ENCODE data around the gene HS1BP3.

The HS1BP3 gene

DNA sequence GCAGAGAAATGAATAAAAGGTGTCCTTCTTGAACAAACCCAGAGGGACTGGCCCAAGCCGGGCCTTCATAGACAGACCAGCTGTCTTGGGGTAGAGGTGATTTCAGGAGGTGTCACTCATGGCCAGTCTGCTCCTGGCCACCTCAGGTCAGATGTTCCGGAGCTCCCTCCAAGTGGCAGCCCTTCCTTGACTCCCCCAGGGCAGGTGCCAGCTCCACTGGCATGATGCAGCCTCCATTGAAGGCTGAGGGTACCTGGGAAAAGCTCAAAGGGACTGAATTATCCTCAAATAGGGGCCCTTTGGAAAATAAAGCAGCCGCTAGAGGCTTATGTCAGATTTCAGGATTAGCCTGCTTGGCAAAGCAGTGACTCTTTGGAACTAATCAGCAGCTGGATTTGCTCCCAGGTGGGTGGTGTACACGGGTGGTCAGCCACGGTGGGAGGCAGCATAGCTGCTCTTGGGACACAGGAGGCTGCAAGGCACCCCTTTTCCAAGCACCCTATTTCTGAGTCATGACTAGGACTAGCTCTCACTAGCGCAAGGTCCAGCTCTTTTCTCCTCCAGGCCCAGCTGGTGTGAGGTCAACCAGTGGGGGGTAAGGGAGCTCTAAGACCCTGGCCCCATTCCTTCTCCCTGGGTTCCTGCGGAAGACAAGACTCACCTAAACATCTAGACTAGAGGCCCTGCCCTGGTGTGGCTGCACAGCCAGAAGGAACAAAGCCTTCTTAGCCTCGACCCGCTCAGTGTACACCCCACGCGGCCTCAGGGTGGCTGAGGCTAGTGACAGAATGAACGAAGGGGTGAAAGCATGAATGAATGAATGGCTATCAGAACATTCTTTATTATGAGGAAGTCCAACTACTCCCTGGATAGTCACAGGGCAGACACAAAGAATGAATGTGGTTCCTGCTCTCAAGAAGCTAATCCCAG is 29.3 kb downstream of the HS1BP3 start:
- FAIRE-seq (no peak), DNase-seq (ENCODE audit: extremely low spot score, insufficient read length, low read depth) (no peak)

DNA sequence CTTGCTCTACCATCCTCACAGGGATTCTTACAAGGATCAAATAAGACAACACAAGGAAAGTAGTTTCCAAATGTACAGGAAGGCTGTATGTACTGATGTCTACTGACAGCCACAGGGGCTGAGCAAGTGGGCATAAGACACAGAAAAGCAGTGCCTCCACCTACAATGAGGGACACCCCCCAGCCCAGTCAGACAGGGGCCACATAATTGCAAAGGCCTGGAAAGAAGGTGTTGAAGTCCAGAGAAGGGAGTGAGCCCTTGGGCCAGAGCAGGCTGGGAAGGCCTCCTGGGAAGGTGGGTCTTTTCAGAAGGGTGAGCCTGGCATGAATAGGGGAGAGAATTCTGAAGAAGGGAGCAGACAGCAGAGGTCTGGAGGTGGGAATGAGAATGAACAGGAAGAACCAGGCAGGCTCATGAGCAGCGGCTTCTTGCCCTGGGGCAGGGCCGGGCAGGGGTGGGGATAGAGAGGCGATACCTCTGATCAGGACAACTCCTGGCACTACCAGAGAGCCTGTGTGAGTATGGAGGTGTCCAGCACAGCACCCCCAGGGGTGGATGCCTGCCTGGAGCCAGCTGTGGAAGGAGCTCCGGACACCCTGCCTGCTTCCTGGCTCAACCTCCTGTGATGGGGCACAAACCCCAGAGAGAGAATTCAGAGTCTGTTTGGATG is 30.1 kb downstream of the HS1BP3 start:
- FAIRE-seq: no peak
- DNase-seq (ENCODE audit: extremely low spot score, insufficient read length, low read depth): no peak

DNA sequence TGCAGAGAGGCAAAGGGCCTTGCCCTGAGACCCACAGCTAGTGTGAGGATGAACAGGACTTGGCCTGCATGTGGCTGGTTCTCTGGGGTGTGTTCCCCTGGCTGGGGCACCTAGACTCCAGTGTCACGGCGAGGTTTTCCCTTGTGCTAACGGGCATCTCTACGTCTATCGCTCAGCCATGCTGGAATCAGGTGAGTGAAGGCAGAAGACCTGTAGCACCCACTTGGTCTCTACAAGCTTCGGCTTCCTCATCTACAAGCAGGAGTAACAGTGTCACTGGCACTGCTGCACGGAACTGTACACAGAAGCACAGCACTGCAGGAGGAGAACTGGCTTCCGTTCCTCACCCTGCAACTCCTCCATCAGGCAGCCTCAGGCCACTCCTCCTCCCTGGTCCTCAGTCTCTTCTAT is 30.6 kb downstream of the HS1BP3 start:
- DNase-seq (ENCODE audit: extremely low spot score, insufficient read length, low read depth) (no peak), FAIRE-seq (no peak)

DNA sequence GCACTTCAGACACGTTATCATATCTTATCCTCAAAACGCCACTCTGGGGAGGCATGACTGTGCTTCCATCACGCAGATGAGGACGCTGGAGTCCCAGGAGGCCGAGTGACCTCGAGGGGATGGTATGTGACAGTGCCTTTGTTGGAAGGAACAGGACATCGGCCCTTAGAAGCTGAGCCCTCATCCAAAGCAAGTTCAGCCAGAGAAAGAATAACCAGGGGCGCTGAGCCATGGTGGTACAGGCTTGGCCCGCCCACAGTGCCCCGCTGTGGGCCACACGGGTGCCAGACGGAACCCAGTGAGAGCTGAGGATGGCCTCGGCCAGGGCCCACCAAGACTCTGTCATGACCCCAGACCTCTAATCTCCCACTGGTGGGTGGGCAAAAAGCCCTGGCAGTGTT is 31.3 kb downstream of the HS1BP3 start:
- FAIRE-seq: no peak
- no peak for DNase-seq (ENCODE audit: extremely low spot score, insufficient read length, low read depth)

DNA sequence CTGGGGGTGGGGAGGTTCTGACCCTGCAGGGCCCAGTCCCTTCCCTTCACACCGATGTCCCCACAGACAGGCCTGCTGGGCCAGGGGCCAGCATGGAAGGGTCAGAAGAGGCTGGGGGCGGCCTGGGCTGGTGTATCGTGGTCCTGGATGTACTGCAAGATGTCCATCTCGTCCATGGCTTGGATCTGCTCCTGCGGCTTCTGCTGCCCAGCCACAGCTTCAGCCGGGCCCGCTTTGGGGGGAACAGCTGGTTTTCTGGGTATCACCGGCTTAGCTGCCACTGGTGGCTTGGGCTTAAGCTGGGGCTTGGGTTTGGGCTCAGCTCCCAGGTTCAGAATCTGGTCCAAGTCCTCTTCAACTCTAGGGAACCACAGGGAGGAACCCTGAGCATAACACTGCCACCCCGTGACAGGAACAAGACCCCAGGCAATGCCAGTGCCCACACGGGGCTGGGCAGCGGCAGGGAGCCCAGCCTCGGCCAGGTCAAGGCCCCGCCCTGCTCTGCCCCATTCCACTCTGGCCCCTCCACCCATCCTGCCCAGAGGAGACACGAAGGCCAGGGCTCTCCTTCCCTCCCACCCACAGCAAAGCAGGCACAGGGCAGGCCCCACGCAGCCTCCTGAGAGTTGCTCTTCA is 31.9 kb downstream of the HS1BP3 start:
- no peak for DNase-seq (ENCODE audit: extremely low spot score, insufficient read length, low read depth)
- FAIRE-seq: no peak

DNA sequence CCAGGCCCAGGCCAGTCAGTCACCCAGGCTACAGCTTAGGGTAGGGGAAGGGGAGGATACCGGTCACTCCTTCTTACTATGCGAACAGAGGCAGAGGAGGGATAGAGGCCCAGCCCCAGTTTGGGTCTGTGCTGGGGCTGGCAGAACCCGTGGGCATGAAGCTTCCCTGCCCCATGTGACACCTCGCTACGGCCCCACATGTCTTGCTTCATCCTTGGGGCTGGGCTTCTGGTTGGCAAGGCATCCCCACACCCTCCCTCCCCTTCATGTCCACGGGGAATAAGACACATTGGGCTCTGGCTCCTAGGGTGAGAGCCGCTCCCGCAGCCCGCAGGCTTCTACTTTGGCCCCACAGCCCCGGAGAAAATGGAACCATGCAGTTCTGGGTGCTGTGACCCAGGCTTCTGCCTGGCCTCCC is 32.4 kb downstream of the HS1BP3 start:
- DNase-seq (ENCODE audit: extremely low spot score, insufficient read length, low read depth) (no peak), FAIRE-seq (no peak)

DNA sequence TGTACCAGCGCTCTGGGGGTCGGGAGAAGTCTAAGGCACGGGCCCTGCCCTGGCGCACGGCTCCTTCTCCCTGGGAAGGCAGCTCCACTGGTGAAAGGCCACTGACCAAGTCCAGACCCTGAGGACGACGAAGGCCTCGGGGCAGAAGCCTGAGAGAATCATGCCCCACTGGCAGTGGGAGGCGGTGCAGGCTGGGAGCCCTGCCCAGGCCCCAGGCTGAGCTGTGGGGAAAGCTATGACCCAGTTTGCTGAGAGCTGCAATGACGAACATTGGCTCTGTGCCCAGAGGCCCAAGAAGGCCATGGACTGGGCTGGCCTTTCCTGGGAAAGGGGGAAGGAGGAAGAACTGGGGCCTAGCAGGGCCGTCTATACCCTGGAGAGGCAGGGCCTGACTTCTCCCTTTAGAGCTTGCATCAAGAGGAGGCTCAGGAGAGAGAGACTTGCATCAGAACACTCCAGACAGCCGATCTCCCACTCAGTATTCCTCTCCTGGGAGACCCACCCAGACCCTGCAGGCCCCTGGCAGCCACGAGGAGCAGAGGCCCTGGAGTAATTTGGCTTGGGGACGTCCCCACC is 32.9 kb downstream of the HS1BP3 start:
- FAIRE-seq (no peak), DNase-seq (ENCODE audit: extremely low spot score, insufficient read length, low read depth) (no peak)

DNA sequence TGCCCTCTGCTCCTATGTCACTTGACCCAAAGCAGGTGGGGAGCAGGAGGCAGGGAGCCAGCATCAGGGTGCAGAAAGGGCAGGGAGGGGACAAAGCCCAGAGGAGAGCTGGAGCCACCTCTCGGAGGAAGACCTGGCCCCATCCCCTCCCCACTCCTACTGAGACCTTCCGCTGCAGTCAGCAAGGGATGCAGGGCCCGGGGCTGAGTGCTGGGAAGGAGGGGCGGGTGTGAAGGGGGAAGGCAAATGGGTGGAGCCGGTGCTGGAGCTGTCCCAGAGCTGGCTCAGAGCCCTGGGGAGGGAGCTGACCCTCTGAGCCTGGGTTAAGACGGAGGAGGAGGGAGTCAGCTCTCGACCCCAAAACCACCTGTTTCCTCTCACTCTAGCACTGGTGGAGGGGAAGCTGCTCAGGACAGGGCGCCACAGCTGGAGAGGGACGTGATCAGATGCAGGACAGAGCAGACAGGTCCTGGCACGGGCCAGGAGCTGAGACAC is 33.8 kb downstream of the HS1BP3 start:
- DNase-seq (ENCODE audit: extremely low spot score, insufficient read length, low read depth) (no peak), FAIRE-seq (no peak)

DNA sequence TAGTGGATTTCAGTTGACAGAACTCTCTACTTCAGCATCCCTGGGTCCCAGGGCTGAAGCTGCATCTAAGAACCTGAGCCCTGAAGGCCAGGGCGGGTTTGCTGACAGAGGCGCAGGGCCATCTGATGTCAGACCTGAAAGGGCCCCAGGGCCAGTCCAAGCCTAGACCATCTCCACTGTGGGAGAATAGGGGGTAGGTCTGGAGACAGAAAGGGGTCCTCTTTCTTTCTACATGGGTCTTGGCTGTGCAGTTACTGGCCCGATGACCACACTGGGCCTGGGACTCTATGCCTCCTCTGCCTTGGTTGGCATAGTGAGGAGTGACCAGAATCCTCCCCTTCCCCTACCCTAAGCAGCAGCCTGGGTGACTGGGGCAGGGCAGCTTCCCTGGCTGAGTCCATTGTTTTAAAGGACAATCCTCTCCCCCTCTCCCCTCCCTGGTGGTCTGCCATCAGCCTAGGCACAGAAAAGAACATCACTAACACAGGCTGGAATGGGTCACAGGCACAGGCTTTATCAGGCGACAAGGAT is 34.5 kb downstream of the HS1BP3 start:
- FAIRE-seq (no peak), DNase-seq (ENCODE audit: extremely low spot score, insufficient read length, low read depth) (no peak)

DNA sequence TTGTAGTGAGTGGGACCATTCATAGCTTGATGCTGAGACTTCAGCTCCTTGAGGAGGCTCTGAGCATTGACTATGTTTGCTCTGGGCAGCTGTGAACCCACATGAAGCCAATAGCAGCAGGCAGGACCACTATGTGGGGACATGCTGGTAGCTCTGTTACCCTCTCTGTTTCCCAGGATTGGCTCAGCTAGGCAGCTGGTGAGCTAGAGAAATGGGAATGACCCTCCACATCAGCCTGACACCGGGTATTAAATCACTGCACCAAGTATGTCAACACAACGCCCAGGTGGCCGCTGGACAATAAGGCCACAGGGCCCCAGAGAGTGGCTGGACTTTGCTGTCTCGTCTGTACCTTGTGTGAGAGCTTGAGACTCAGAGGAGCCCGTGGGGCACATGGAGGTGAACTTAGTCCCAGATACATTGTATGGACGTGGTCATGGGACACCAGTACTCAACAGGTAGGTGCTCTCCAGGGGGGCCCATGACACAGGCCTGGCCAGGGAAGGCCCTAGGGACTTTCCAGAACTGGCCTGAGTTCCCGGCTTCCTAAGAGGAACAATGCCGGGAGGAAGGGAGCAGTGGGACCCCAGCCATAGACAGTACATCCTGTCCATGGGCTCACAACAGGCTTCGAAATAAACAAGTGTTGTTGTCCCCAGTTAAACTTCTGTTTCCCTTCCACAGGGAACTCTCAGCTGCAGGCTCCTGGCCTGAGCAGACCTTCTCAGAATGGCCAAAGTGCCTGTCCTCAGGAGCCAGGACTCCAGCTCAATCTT is 35.2 kb downstream of the HS1BP3 start:
- no peak for DNase-seq (ENCODE audit: extremely low spot score, insufficient read length, low read depth)

DNA sequence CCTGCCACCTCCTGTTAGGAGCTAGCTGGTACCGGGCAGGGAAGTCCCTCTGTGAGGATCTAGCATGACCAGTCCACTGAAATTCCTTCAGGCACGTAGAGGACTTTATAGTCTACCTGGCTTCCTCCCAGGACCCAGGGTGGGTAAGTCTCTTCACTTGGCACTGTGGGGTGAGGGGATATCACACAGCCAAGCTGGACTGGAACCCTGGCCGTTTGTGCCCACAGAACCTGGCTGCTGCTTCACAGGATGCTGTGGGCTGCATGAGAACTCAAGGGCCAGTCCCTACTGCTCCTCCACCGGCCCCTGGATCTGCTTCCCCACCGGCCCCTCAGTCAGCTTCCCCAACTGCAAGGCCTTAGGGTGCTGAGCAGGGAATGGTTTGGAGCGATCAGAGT is 35.8 kb downstream of the HS1BP3 start:
- FAIRE-seq: no peak
- no peak for DNase-seq (ENCODE audit: extremely low spot score, insufficient read length, low read depth)

More for the DNA sequence above, 35.2 kb downstream of the HS1BP3 start:
- FAIRE-seq: no peak

DNA sequence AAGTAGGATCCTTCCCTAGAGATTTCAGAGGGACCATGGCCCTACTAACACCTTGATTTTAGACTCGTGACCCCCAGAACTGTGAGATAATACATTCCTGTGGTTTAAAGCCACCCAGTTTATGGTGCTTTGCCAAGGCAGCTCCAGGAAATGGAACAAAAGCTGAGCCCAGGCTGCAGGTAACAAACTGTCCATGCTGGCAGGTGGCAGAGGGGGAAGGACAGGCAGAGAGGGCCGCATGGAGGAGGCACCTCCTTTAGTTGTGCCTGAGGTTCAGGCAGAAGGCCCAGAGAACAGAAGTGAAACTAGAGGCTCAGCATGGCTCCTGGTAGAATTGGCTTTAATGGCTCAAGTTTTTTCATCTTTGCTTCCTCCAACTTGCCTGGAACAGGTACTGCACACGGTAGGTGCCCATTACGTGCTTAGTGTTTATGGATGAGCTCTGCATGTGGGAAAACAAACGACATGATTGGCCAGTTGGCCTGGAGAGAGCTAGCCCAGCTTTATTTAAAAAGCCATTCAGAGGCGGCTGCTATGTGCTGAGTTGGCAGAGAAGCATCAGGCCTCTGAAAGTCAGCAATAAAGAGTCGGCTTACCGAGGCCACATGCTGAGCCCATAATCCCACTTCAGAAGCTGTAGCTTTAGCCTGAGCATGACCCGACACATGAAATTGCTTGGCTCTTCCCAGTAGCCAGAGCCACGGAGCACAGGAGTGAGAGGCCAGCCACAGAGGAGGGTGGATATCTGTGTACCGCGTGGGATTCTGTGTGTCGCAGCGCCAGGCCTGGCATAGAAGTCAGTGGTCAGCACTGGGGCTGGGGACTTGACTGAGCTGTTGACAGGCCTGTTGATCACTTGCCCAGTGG is 36.5 kb downstream of the HS1BP3 start:
- no peak for DNase-seq (ENCODE audit: extremely low spot score, insufficient read length, low read depth)

DNA sequence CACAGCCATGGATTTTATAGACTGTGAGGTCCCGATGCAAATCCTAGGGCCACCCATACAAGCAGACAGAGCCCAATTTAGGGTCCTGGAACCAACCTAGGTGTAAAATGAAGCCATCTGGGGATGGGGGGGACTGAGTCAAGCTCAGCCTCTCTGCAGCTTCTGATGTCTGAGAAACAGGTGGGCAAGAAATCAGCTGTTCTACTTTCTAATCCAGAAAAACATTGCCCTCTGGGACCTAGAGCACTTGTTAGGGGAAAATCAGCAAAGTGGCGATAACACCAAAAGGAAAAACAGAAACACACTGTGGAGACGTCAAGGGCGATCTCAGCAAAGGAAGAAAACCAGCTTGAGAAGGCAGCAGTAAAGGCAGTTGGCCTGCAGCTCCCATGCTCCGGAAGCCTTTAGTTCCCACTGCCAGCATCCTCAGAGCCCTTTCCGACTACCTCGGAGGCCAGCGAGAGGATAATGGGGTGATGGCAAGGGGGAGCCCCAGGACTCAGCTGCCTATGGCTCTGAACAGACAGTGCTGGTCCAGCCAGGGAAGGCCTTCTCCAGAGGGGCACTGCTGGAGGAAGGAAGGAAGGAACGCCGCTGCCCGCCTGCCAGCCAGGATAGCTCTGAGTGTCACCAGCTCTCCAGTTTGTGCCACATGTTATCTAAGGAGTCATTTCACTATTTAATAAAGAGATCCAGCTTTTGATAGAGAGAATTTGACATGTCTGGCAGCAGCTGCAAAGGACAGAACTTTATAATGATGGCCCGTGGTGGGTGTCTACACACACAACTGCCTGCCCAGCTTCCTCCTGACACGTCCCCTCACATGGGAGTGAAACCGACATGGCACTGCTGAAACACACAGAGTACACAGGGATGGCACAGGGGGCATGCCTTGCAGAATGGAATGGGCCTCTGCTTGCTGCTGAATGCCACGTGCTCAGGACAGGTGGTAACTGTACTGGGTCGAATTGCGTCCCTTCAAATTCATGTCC is 37.7 kb downstream of the HS1BP3 start:
- no peak for FAIRE-seq
- no peak for DNase-seq (ENCODE audit: extremely low spot score, insufficient read length, low read depth)

More for the DNA sequence above, 36.5 kb downstream of the HS1BP3 start:
- no peak for FAIRE-seq

DNA sequence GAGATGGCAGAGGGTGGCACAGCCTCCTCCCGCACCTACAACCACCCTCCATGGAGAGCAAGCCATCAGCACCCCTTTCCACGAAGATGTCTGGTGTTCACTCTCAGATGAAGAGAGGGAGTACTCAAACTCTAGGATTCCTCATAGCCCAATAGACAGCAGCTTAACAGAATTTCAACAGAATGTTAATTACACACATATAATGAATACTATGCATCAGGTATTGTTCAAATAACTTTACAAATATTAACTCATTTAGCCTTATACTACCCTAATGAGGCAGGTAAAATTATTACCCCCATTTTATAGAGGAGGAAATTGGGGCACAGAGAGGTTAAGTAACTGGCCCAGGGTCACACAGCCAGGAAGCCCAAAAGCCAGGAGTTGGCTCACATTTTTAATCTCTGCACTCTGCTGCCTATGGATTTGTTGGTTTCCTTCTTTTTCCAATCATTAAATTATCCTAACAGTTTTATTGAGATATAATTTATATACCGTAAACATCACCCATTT is 39.0 kb downstream of the HS1BP3 start:
- FAIRE-seq (no peak), DNase-seq (ENCODE audit: extremely low spot score, insufficient read length, low read depth) (no peak)

DNA sequence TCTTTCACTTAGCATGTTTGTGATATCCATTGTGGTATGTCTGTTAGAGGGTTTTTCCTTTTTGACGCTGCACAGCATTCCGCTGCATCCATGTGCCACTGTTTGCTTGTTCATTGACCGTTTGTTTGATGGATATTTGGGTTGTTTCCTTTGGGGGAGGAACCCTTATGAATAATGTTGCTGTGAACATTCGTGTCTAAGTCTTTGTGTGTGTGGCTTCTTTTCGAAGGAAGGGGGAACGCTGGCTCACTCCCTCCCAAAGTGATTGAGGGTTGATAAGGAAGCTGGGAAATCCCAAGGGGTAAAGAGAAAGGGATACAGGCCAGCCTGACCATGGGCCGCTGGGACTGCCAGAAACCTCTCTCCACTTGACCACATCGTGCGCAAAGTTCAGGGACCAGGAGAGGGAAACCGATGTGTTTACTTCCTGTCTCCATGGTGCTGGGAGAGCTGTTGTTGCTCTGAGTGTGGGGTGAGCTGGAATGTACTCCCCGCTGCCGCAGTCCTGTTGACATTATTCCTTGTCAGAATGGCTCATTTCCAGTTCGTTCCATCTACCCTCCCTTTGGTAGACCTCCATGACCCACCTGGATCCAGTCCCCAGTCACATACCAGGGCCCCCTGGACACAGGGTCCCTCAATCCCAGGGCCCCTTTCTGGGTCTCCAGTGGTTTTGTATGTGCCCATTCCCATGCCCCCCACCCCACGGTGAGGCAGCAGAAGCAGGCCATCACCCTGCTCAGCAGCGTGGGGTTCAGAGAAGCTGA is 39.6 kb downstream of the HS1BP3 start:
- no peak for FAIRE-seq
- no peak for DNase-seq (ENCODE audit: extremely low spot score, insufficient read length, low read depth)

DNA sequence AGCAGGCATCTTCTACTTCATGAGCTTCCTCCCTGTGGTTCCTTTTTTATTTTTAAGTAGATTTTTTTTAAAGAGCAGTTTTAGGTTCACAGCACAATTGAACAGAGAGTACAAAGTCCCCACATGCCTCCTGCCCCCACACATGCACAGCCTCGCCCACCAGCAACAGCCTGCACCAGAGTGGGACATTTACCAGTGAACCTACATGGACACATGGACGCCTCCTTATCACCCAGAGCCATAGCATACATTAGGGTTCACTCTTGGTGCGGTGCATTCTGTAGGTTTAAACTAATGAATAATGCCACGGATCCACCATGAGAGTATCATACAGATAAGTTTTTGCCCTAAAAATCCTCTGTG is 40.9 kb downstream of the HS1BP3 start:
- DNase-seq (ENCODE audit: extremely low spot score, insufficient read length, low read depth) (no peak), FAIRE-seq (no peak)
